Neural cell (in vitro differentiated cells): ENCODE results near the gene SIT1. TPM values are rescaled to one million over a fixed set of nuclear protein-coding genes. Genes with fewer than 3 reads are reported as not detected.
A peak's percentile ranks its signal among the peaks of the same experiment; 100 is the strongest.

ENCODE experiments used
- H2AFZ ChIP-seq: fragments of 200-600, 300-800 bp; sonication (generic), shearing (Covaris generic); 2 replicates; pipeline ENCODE4 v1.6.0; 2014; ENCODE audit warnings: low read depth, mild to moderate bottlenecking, antibody characterized with exemption, low read length, moderate library complexity
- H3F3A ChIP-seq: fragments of 200-600 bp; shearing (Covaris generic); 2 replicates; pipeline ENCODE4 v1.6.1; 2016; ENCODE audit warnings: mild to moderate bottlenecking, moderate library complexity, mixed read lengths, antibody characterized with exemption, low read length; ENCODE audit not compliant: insufficient read depth, poor library complexity, severe bottlenecking
- H3K27ac ChIP-seq: fragments of 200-600, 300-800 bp; sonication (generic), shearing (Covaris generic); 2 replicates; pipeline ENCODE4 v1.5.1; 2014; ENCODE audit warnings: mild to moderate bottlenecking, low read length, moderate library complexity
- H3K27me3 ChIP-seq: fragments of 300-800, 200-600 bp; sonication (generic), shearing (Covaris generic); 2 replicates; pipeline ENCODE4 v1.6.0; 2014; ENCODE audit warnings: mild to moderate bottlenecking, low read depth, low read length, moderate library complexity; ENCODE audit not compliant: insufficient read depth
- H3K36me3 ChIP-seq: fragments of 300-800, 200-600 bp; sonication (generic), shearing (Covaris generic); 2 replicates; pipeline ENCODE4 v1.5.1; 2014; ENCODE audit warnings: mild to moderate bottlenecking, antibody characterized with exemption, low read length, moderate library complexity; ENCODE audit not compliant: insufficient read depth
- H3K4me2 ChIP-seq: fragments of 300-800, 200-600 bp; sonication (generic), shearing (Covaris generic); 2 replicates; pipeline ENCODE4 v1.6.0; 2014; ENCODE audit warnings: mild to moderate bottlenecking, low read length
- H3K4me3 ChIP-seq: fragments of 300-800, 200-600 bp; sonication (generic), shearing (Covaris generic); 2 replicates; pipeline ENCODE4 v1.5.1; 2014; ENCODE audit warnings: mild to moderate bottlenecking, low read length, moderate library complexity
- H3K79me2 ChIP-seq: fragments of 200-600 bp; shearing (Covaris generic); replicated peaks from 2 replicates; pipeline ENCODE4 v1.6.0; 2014; ENCODE audit warnings: mild to moderate bottlenecking, low read length, moderate library complexity; ENCODE audit not compliant: insufficient read depth
- H3K9ac ChIP-seq: fragments of 300-800, 200-600 bp; sonication (generic), shearing (Covaris generic); 2 replicates; pipeline ENCODE4 v1.6.1; 2016; ENCODE audit warnings: mild to moderate bottlenecking, low read length, mixed read lengths
- H3K9me2 ChIP-seq: fragments of 200-600 bp; shearing (Covaris generic); 2 replicates; pipeline ENCODE4 v1.6.1; 2016; ENCODE audit warnings: mild to moderate bottlenecking, low read length, mixed read lengths; ENCODE audit not compliant: insufficient read depth
- H3K9me3 ChIP-seq: fragments of 200-600, 300-800 bp; sonication (generic), shearing (Covaris generic); 2 replicates; pipeline ENCODE4 v1.6.1; 2016; ENCODE audit warnings: mild to moderate bottlenecking, mixed run types, low read length, moderate library complexity, mixed read lengths
- H4K20me1 ChIP-seq: fragments of 200-600 bp; shearing (Covaris generic); 2 replicates; pipeline ENCODE4 v1.6.1; 2016; ENCODE audit warnings: mild to moderate bottlenecking, mixed run types; ENCODE audit not compliant: insufficient read depth
- EP300 ChIP-seq: fragments of 450-650 bp; conservative IDR thresholded peaks from 2 replicates; pipeline ENCODE4 v1.6.1; 2014; ENCODE audit warnings: antibody characterized with exemption, mild to moderate bottlenecking, moderate library complexity; ENCODE audit not compliant: poor library complexity, severe bottlenecking
- EZH2 ChIP-seq: fragments of 200-600, 300-800 bp; shearing (Covaris generic), sonication (generic); IDR thresholded peaks from 2 replicates; pipeline ENCODE4 v1.6.1; 2014; ENCODE audit warnings: antibody characterized with exemption, low read length, borderline replicate concordance, mild to moderate bottlenecking; ENCODE audit not compliant: insufficient read depth, poor library complexity, severe bottlenecking
- MXI1 ChIP-seq: fragments of 450-650 bp; conservative IDR thresholded peaks from 2 replicates; pipeline ENCODE4 v1.6.1; 2014; ENCODE audit warnings: antibody characterized with exemption, mild to moderate bottlenecking; ENCODE audit not compliant: poor library complexity, severe bottlenecking
- POLR2AphosphoS5 ChIP-seq: IDR thresholded peaks from 2 replicates; pipeline ENCODE4 v1.6.1; 2012
- RAD21 ChIP-seq: fragments of 450-650 bp; conservative IDR thresholded peaks from 2 replicates; pipeline ENCODE4 v1.6.1; 2014; ENCODE audit warnings: antibody characterized with exemption, mild to moderate bottlenecking, moderate library complexity
- SMC3 ChIP-seq: fragments of 450-650 bp; conservative IDR thresholded peaks from 2 replicates; pipeline ENCODE4 v1.6.1; 2014; ENCODE audit warnings: antibody characterized with exemption, mild to moderate bottlenecking, moderate library complexity; ENCODE audit not compliant: poor library complexity
- TAF1 ChIP-seq: IDR thresholded peaks from 2 replicates; pipeline ENCODE4 v1.6.1; 2012; ENCODE audit warnings: low read depth
- polyA plus RNA-seq: library from polyadenylated mRNA; depleted of rRNA; stranded (reverse); fragments of >200 nt; gene quantifications from 2 replicates; pipeline ENCODE4 v1.2.3, GENCODE V29; 2014
- TF ChIP-seq, protein P1 (sequence below): IDR thresholded peaks from 2 replicates; pipeline ENCODE4 v1.6.1; 2012; ENCODE audit warnings: borderline replicate concordance
- TF ChIP-seq, protein P2 (sequence below): fragments of 450-650 bp; IDR thresholded peaks from 2 replicates; pipeline ENCODE4 v1.5.1; 2014; ENCODE audit warnings: antibody characterized with exemption, mild to moderate bottlenecking, moderate library complexity; ENCODE audit not compliant: poor library complexity, severe bottlenecking

SIT1 gene
- polyA plus RNA-seq, 1 donor from 2014 or later, result not detected

DNA sequence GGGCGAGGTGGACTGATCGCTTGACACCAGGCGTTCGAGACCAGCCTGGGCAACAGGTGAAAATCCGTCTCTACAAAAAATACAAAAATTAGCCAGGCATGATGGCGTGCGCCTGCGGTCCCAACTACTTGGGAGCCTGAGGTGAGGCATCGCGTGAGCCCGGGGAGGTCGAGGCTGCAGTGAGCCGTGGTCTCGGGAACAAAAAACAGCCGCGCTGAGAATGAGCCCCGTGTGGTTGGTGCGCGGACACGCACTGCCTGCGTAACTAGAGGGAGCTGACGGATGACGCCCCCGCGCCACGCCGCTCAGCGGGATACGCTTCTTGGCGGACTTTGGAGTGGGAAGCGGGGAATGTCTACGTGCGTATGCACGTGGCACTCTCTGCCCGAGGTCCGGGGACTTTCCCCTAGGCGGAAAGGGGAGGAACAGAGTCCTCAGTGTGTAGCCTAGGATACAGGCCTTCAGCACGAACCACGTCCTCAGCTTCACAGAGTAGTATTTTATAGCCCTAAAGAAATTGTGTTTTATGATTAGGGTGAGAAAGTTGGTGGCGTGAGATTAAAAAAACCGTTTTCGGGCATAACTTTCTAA, 6.9 kb upstream of the SIT1 start, which contains the start of gene RMRP:
RMRP (minus strand) TSS at position 474 of the 591 bp plus-strand sequence.
- TF ChIP-seq TAF1, result no peak
- TF ChIP-seq, protein P1, sequence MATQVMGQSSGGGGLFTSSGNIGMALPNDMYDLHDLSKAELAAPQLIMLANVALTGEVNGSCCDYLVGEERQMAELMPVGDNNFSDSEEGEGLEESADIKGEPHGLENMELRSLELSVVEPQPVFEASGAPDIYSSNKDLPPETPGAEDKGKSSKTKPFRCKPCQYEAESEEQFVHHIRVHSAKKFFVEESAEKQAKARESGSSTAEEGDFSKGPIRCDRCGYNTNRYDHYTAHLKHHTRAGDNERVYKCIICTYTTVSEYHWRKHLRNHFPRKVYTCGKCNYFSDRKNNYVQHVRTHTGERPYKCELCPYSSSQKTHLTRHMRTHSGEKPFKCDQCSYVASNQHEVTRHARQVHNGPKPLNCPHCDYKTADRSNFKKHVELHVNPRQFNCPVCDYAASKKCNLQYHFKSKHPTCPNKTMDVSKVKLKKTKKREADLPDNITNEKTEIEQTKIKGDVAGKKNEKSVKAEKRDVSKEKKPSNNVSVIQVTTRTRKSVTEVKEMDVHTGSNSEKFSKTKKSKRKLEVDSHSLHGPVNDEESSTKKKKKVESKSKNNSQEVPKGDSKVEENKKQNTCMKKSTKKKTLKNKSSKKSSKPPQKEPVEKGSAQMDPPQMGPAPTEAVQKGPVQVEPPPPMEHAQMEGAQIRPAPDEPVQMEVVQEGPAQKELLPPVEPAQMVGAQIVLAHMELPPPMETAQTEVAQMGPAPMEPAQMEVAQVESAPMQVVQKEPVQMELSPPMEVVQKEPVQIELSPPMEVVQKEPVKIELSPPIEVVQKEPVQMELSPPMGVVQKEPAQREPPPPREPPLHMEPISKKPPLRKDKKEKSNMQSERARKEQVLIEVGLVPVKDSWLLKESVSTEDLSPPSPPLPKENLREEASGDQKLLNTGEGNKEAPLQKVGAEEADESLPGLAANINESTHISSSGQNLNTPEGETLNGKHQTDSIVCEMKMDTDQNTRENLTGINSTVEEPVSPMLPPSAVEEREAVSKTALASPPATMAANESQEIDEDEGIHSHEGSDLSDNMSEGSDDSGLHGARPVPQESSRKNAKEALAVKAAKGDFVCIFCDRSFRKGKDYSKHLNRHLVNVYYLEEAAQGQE, result peak; percentile 48
- TF ChIP-seq POLR2AphosphoS5, result peak; percentile 76
- peak; percentile 41 for TF ChIP-seq RAD21
- TF ChIP-seq EZH2, result no peak
- TF ChIP-seq, protein P2, sequence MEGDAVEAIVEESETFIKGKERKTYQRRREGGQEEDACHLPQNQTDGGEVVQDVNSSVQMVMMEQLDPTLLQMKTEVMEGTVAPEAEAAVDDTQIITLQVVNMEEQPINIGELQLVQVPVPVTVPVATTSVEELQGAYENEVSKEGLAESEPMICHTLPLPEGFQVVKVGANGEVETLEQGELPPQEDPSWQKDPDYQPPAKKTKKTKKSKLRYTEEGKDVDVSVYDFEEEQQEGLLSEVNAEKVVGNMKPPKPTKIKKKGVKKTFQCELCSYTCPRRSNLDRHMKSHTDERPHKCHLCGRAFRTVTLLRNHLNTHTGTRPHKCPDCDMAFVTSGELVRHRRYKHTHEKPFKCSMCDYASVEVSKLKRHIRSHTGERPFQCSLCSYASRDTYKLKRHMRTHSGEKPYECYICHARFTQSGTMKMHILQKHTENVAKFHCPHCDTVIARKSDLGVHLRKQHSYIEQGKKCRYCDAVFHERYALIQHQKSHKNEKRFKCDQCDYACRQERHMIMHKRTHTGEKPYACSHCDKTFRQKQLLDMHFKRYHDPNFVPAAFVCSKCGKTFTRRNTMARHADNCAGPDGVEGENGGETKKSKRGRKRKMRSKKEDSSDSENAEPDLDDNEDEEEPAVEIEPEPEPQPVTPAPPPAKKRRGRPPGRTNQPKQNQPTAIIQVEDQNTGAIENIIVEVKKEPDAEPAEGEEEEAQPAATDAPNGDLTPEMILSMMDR, result peak; percentile 65
- TF ChIP-seq MXI1, result peak; percentile 96
- TF ChIP-seq SMC3, result peak; percentile 49
- peak; percentile 61 for TF ChIP-seq EP300
- peak within 1 kb of the TSS; percentile 97 for H3K9ac ChIP-seq
- H4K20me1 ChIP-seq, result no peaks in the 10 kb centered on the region
- H3K4me2 ChIP-seq, result peak within 1 kb of the TSS; percentile 78
- H2AFZ ChIP-seq, result peak within 1 kb of the TSS; percentile 88
- H3F3A ChIP-seq, result no peaks in the 10 kb centered on the region
- H3K27ac ChIP-seq, result peak within 1 kb of the TSS; percentile 97
- no peaks in the 10 kb centered on the region for H3K9me2 ChIP-seq
- H3K79me2 ChIP-seq, result peaks cover 6% of the 10 kb centered on the region
- peaks cover 8% of the 10 kb centered on the region for H3K36me3 ChIP-seq
- peak within 1 kb of the TSS; percentile 80 for H3K4me3 ChIP-seq
- H3K27me3 ChIP-seq, result no peaks in the 10 kb centered on the region
- H3K9me3 ChIP-seq, result no peaks in the 10 kb centered on the region

DNA sequence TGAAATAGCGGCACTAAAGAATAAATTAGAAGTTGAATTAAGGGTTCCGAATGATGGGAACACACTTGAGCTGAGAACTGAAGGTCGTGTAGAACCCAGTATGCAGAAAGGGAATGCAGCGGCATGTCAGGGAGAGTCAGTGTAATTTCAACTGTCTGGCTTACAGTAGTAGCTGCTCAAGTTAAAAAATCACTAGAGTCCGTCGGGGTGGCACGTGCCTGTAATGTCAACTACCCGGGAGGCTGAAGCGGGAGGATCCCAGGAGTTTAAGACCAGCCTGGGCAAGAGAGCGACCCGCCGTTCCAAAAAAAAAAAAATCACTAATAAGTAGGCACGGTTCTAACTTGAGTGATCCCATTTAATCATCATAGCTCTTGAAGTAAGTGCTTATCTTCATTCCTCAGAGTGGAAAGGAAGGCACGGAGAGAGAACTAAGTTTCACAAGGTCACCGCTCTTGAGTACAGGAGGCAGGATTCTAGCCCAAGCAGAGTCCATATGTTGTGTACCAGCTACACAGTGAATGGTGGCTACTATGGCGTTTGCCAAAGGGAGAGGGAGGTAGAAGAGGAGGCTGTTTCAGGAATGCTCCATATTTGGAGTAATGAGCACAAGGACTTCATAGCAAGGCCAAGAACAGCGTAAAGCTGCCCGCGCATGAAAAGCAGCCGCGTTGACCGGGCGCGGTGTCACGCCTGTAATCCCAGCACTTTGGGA, 6.3 kb upstream of the SIT1 start:
- H3K36me3 ChIP-seq, result peaks cover 8% of the 10 kb centered on the region
- no peaks in the 10 kb centered on the region for H3F3A ChIP-seq
- TF ChIP-seq, protein P1, result no peak
- TF ChIP-seq, protein P2, result no peak
- TF ChIP-seq POLR2AphosphoS5 (no peak), MXI1 (no peak), EP300 (no peak), TAF1 (no peak), EZH2 (no peak), RAD21 (no peak), SMC3 (no peak)
- H3K9me3 ChIP-seq, result no peaks in the 10 kb centered on the region
- H4K20me1 ChIP-seq, result no peaks in the 10 kb centered on the region
- H3K9me2 ChIP-seq, result no peaks in the 10 kb centered on the region
- peaks cover 6% of the 10 kb centered on the region for H3K79me2 ChIP-seq
- peak overlapping the region; percentile 97 for H3K27ac ChIP-seq
- peak overlapping the region; percentile 97 for H3K9ac ChIP-seq
- H3K27me3 ChIP-seq, result no peaks in the 10 kb centered on the region
- peak overlapping the region; percentile 80 for H3K4me3 ChIP-seq
- H2AFZ ChIP-seq, result no peak overlapping the region
- peak overlapping the region; percentile 78 for H3K4me2 ChIP-seq
